CD14-positive monocyte (primary cell): ENCODE data around the gene EIPR1. TPM values are rescaled to one million over a fixed set of nuclear protein-coding genes. Genes with fewer than 3 reads are reported as not detected.
"Not testable (repeated sequence)": the region's sequence is repeated elsewhere in the genome, so short reads cannot be mapped to it uniquely, and the experiment has no call there.

Experiments used
- DNase-seq, 3 donors: peaks; one replicate each; pipeline ENCODE4 v3.0.0-alpha.2; 2011 to 2022
- H2AFZ ChIP-seq: 2 replicates; pipeline ENCODE4 v1.6.0; 2012; ENCODE audit warnings: mild to moderate bottlenecking, low read depth, low read length, inconsistent platforms; ENCODE audit not compliant: insufficient read depth, poor library complexity, severe bottlenecking
- H3K27ac ChIP-seq, 2 donors: 1 replicate in 1 of 2; 2 replicates in 1 of 2; pipeline ENCODE4 v1.5.1; 2012 to 2013; ENCODE audit warnings: low read length in 2 of 2, control low read depth in 1 of 2, inconsistent platforms in 1 of 2, low read depth in 1 of 2, mild to moderate bottlenecking in 1 of 2
- H3K27me3 ChIP-seq, 2 donors: one replicate each; pipeline versions ENCODE4 v1.6.0 to v1.6.1; 2011 to 2013; ENCODE audit warnings: low read length in 2 of 2; ENCODE audit not compliant: control insufficient read depth in 2 of 2, insufficient read depth in 2 of 2
- H3K36me3 ChIP-seq, 2 donors: replicated peaks in 1 of 2; 1 replicate in 1 of 2; 2 replicates in 1 of 2; pipeline versions ENCODE4 v1.5.1 to v1.6.1; 2012 to 2013; ENCODE audit warnings: low read length in 2 of 2, control low read depth in 1 of 2, inconsistent platforms in 1 of 2, mild to moderate bottlenecking in 1 of 2; ENCODE audit not compliant: insufficient read depth in 2 of 2, control insufficient read depth in 1 of 2
- H3K4me1 ChIP-seq, 2 donors: 1 replicate in 1 of 2; 2 replicates in 1 of 2; pipeline versions ENCODE4 v1.5.1 to v1.6.1; 2012 to 2013; ENCODE audit warnings: low read length in 2 of 2, control low read depth in 1 of 2, inconsistent platforms in 1 of 2, mild to moderate bottlenecking in 1 of 2, moderate library complexity in 1 of 2; ENCODE audit not compliant: insufficient read depth in 2 of 2, control insufficient read depth in 1 of 2
- H3K4me2 ChIP-seq: replicated peaks from 2 replicates; pipeline ENCODE3; 2012; ENCODE audit warnings: low read length, moderate library complexity, mild to moderate bottlenecking; ENCODE audit not compliant: poor library complexity, severe bottlenecking; ENCODE audit errors: extremely low read depth
- H3K4me3 ChIP-seq, 3 experiments: fragments of 200-600 bp in 1 of 3; sonication (generic) in 1 of 3; replicated peaks in 1 of 3; 1 replicate in 2 of 3; 2 replicates in 1 of 3; pipeline ENCODE4 v1.5.1; 2011 to 2013; ENCODE audit warnings: low read length in 3 of 3, mild to moderate bottlenecking in 3 of 3, control low read depth in 2 of 3, low read depth in 2 of 3, inconsistent platforms in 1 of 3, moderate library complexity in 1 of 3
- H3K79me2 ChIP-seq: 2 replicates; pipeline ENCODE4 v1.6.0; 2012; ENCODE audit warnings: mild to moderate bottlenecking, control low read depth, inconsistent platforms, low read length, moderate library complexity; ENCODE audit not compliant: insufficient read depth
- H3K9ac ChIP-seq: 2 replicates; pipeline ENCODE4 v1.6.0; 2017; ENCODE audit warnings: low read length, mild to moderate bottlenecking; ENCODE audit not compliant: insufficient read depth, poor library complexity, severe bottlenecking
- H3K9me3 ChIP-seq, 2 donors: replicated peaks in 1 of 2; 1 replicate in 1 of 2; 2 replicates in 1 of 2; pipeline versions ENCODE4 v1.5.1 to v1.6.1; 2012 to 2013; ENCODE audit warnings: low read length in 2 of 2, control low read depth in 1 of 2; ENCODE audit not compliant: control insufficient read depth in 1 of 2, insufficient read depth in 1 of 2
- H4K20me1 ChIP-seq: 2 replicates; pipeline ENCODE4 v1.6.0; 2012; ENCODE audit warnings: mild to moderate bottlenecking, low read length, control low read depth, moderate library complexity; ENCODE audit not compliant: insufficient read depth
- H3K27ac Mint-ChIP-seq, 7 donors: one replicate each; pipeline ENCODE4 v1.8.0; 2020; ENCODE audit warnings: mild to moderate bottlenecking in 7 of 7, mixed read lengths in 7 of 7, moderate library complexity in 6 of 7, inconsistent platforms in 2 of 7
- H3K27me3 Mint-ChIP-seq, 3 donors: one replicate each; pipeline ENCODE4 v1.8.0; 2021 to 2022; ENCODE audit warnings: low read depth in 3 of 3, mild to moderate bottlenecking in 3 of 3, mixed read lengths in 3 of 3, moderate library complexity in 3 of 3, inconsistent platforms in 1 of 3
- H3K36me3 Mint-ChIP-seq, 2 donors: one replicate each; pipeline ENCODE4 v1.8.0; 2020; ENCODE audit warnings: mixed read lengths in 2 of 2, inconsistent platforms in 1 of 2, mild to moderate bottlenecking in 1 of 2
- H3K4me1 Mint-ChIP-seq: one replicate; pipeline ENCODE4 v1.8.0; 2020; ENCODE audit warnings: mild to moderate bottlenecking, mixed read lengths
- H3K4me3 Mint-ChIP-seq, 2 donors: one replicate each; pipeline ENCODE4 v1.8.0; 2020; ENCODE audit warnings: mild to moderate bottlenecking in 2 of 2, mixed read lengths in 2 of 2, moderate library complexity in 1 of 2
- H3K9me3 Mint-ChIP-seq, 7 donors: one replicate each; pipeline ENCODE4 v1.8.0; 2020 to 2022; ENCODE audit warnings: mixed read lengths in 7 of 7, mild to moderate bottlenecking in 6 of 7, moderate library complexity in 6 of 7, inconsistent platforms in 2 of 7
- WGBS: methylation state at CpG from one replicate; pipeline ENCODE4 v1.1.5; 2013; ENCODE audit warnings: missing lambda C conversion rate; ENCODE audit not compliant: insufficient coverage; 5-methylcytosine and 5-hydroxymethylcytosine counted together
- intact Hi-C, 2 donors: fragments of 100-400 bp; cut with micrococcal nuclease; formaldehyde crosslinking; loops; one replicate each; pipeline versions ENCODE4 v1.15.0 to v1.15.1; 2023
- polyA plus RNA-seq, 3 donors: library from polyadenylated mRNA; depleted of rRNA in 1 of 3; unstranded in 2 of 3; stranded (reverse) in 1 of 3; fragments of 300-500 nt in 2 of 3; fragments of >200 nt in 1 of 3; fragmentation: Illumina TruSeq in 2 of 3; gene quantifications; 1 replicate in 2 of 3; 2 replicates in 1 of 3; pipeline ENCODE4 v1.2.3, GENCODE V29; 2012 to 2021
- TF ChIP-seq, protein P1 (sequence below): fragments of 200-600 bp; IDR thresholded peaks from one replicate; pipeline ENCODE4 v1.8.0; 2022; ENCODE audit warnings: antibody characterized with exemption, mild to moderate bottlenecking

Gene EIPR1
- polyA plus RNA-seq, 3 donors = 19.0 to 22.4 (median 20.8) TPM

DNA sequence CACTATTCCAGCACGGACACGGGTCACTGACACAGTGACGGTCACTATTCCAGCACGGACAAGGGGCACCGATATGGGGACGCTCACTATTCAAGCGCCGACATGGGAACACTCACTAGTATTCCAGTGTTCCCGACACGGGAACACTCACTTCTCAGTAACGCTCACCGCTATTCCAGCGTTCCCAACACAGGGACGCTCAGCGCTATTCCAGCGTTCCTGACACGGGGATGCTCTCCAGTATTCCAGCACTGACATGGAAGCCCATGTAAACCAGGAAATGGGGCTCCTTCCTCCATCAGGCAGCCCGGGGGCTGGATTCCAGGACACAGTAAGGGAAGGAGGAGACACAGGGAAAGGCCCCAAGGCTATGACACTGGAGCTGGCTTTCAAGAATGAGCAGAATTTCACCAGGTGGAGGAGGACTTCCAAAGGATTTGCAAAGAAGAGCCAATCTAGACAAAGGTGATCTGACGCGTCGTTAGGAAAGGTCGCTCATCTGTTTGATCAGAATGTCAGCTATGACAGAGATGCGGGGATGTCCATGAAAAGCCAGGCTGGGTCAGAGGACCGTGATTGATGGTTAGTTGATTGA, 196.1 kb downstream of the EIPR1 start:
- WGBS = 92% methylated on average over 19 of the region's 24 CpGs
- Mint-ChIP-seq H3K4me1 (no peaks in the 10 kb centered on the region), H3K4me3 (no peak overlapping the region), H3K27me3 (no peaks in the 10 kb centered on the region), H3K27ac (no peak overlapping the region), H3K9me3 (peaks cover 0 to 21% (median 9%) of the 10 kb centered on the region in 7 donors), H3K36me3 (peaks cover 29 to 34% of the 10 kb centered on the region in 2 donors)
- Histone ChIP-seq H3K79me2 (no peaks in the 10 kb centered on the region), H3K4me3 (no peak overlapping the region), H3K36me3 (peaks cover 0 to 3% of the 10 kb centered on the region in 2 donors), H4K20me1 (no peaks in the 10 kb centered on the region), H3K4me1 (no peaks in the 10 kb centered on the region), H3K9me3 (peaks cover 6 to 20% of the 10 kb centered on the region in 2 donors), H3K4me2 (no peak overlapping the region), H3K9ac (no peak overlapping the region), H3K27me3 (no peaks in the 10 kb centered on the region), H3K27ac (no peak overlapping the region), H2AFZ (no peak overlapping the region)
- intact Hi-C loops = no loop called here
- no peak for DNase-seq
- TF ChIP-seq, protein P1, sequence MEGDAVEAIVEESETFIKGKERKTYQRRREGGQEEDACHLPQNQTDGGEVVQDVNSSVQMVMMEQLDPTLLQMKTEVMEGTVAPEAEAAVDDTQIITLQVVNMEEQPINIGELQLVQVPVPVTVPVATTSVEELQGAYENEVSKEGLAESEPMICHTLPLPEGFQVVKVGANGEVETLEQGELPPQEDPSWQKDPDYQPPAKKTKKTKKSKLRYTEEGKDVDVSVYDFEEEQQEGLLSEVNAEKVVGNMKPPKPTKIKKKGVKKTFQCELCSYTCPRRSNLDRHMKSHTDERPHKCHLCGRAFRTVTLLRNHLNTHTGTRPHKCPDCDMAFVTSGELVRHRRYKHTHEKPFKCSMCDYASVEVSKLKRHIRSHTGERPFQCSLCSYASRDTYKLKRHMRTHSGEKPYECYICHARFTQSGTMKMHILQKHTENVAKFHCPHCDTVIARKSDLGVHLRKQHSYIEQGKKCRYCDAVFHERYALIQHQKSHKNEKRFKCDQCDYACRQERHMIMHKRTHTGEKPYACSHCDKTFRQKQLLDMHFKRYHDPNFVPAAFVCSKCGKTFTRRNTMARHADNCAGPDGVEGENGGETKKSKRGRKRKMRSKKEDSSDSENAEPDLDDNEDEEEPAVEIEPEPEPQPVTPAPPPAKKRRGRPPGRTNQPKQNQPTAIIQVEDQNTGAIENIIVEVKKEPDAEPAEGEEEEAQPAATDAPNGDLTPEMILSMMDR = no peak

GRCh38 chr2:3180909-3181221, 196.8 kb downstream of the EIPR1 start:
- peak in 1 of 3 donors; percentile 25 for DNase-seq
- H3K4me2 ChIP-seq, H3K27ac Mint-ChIP-seq, H3K9ac ChIP-seq, H4K20me1 ChIP-seq, intact Hi-C loops, H3K79me2 ChIP-seq, H3K4me3 ChIP-seq, H3K4me1 Mint-ChIP-seq, H3K27me3 Mint-ChIP-seq, H2AFZ ChIP-seq, H3K27ac ChIP-seq, H3K36me3 ChIP-seq, H3K4me1 ChIP-seq, H3K27me3 ChIP-seq, H3K4me3 Mint-ChIP-seq: not testable (repeated sequence)
- peaks cover 6 to 20% of the 10 kb centered on the region in 2 donors for H3K9me3 ChIP-seq
- H3K36me3 Mint-ChIP-seq = peaks cover 25 to 29% of the 10 kb centered on the region in 2 donors
- 87% methylated on average over 30 of the region's 30 CpGs for WGBS
- H3K9me3 Mint-ChIP-seq = peaks cover 0 to 21% (median 9%) of the 10 kb centered on the region in 7 donors
